GM12892 (cell line): ENCODE measurements around the gene CACNA2D4. TPM values are rescaled to one million over a fixed set of nuclear protein-coding genes. Genes with fewer than 3 reads are reported as not detected.
"Not testable (repeated sequence)": the region's sequence is repeated elsewhere in the genome, so short reads cannot be mapped to it uniquely, and the experiment has no call there.

Experiments used
- DNase-seq: peaks from one replicate; pipeline ENCODE4 v3.0.0; 2011; ENCODE audit not compliant: insufficient read length
- FAIRE-seq: peaks from 2 replicates; lab custom pipeline; 2011; peaks lifted over from hg19 to GRCh38; lab: Jason Lieb, UNC
- POLR2A ChIP-seq: IDR thresholded peaks from 2 replicates; pipeline ENCODE4 v1.6.1; 2011; ENCODE audit warnings: low read depth, low read length, control low read depth
- POLR2AphosphoS5 ChIP-seq: IDR thresholded peaks from 2 replicates; pipeline ENCODE4 v1.6.1; 2011; ENCODE audit warnings: low read depth, low read length, control low read depth
- TAF1 ChIP-seq: IDR thresholded peaks from 2 replicates; pipeline ENCODE4 v1.6.1; 2011; ENCODE audit warnings: low read depth, mild to moderate bottlenecking, control low read depth, low read length, borderline replicate concordance
- polyA plus RNA-seq: library from polyadenylated mRNA; unstranded; fragments of >200 nt; gene quantifications from one replicate; pipeline ENCODE4 v1.2.1, GENCODE V29; 2012; ENCODE audit warnings: missing spikeins, inconsistent platforms; ENCODE audit not compliant: missing spikeins

Gene CACNA2D4
- polyA plus RNA-seq, result 1.2 TPM

DNA sequence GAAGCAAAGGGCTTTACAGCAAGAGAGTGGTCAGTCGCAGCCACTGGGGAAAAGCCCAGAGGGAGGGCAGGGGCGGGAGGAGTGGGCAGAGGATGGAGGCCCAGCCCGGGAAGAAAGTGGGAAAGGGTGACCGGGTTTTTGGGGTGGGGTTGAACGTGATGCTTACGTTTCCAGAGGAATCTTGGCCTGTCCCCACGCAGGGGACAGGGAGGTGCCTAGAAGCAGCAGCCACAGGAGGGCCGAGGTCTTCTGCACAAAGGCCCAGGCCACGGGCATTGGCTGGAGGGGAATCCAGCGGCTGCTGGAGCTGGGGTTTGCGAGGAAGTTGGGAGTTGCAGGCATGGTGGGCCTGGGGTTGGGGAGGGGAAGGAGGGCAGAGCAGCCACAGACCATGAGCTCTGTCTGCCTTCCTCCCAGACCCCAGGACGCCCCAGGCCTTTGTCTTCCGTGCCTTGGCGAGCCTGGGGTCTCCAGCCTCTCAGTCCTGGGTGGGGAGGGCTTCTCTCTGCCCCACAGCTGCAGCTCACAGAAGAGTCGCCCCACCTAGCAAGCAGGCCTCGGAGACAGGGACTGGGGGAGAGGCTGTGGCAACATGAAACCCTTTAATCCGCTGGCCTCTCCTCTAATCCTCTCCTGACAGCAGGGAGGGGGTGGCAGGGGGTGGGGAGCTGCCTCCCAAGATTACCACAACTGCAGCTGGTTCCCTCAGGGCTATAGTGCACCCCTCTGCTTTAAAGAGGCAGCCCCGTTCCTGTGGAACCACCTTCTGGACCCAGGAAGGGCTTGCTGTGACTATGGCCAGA lies at the start of gene CACNA2D4:
Gene CACNA2D4, minus strand, starts transcription at position 572 of the 803 bp plus-strand sequence. Its CDS starts 179 bp downstream, at position 393.
- no peak for DNase-seq
- TF ChIP-seq TAF1, result no peak
- no peak for TF ChIP-seq POLR2A
- no peak for TF ChIP-seq POLR2AphosphoS5
- FAIRE-seq, result no peak

- FAIRE-seq (no peak), DNase-seq (no peak)
- TF ChIP-seq TAF1, result no peak
- no peak for TF ChIP-seq POLR2AphosphoS5
- no peak for TF ChIP-seq POLR2A
Measured at GRCh38 chr12:1966561-1967226, 48.2 kb upstream of the CACNA2D4 start.

DNA sequence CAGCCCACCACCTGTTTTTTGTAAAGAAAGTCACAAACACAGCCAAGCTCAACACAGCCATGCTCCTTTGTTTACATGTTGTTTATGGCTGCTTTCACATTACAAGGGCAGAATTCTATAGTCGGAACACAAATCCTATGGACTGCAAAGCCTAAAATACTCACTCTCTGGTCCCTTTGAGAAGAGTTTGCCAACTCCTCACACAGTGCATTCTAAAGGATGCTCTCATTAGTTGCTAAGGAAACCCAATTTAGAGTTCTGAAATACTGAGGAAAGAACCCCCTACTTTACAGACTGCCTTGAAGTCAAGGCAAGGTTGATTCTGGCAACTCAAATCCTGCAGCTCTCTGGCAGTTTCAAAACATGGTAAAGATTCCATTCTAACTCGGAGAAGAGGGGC lies 47.5 kb upstream of the CACNA2D4 start:
- FAIRE-seq (no peak), DNase-seq (no peak)
- no peak for TF ChIP-seq POLR2A
- TF ChIP-seq POLR2AphosphoS5, result no peak
- TF ChIP-seq TAF1, result no peak

DNA sequence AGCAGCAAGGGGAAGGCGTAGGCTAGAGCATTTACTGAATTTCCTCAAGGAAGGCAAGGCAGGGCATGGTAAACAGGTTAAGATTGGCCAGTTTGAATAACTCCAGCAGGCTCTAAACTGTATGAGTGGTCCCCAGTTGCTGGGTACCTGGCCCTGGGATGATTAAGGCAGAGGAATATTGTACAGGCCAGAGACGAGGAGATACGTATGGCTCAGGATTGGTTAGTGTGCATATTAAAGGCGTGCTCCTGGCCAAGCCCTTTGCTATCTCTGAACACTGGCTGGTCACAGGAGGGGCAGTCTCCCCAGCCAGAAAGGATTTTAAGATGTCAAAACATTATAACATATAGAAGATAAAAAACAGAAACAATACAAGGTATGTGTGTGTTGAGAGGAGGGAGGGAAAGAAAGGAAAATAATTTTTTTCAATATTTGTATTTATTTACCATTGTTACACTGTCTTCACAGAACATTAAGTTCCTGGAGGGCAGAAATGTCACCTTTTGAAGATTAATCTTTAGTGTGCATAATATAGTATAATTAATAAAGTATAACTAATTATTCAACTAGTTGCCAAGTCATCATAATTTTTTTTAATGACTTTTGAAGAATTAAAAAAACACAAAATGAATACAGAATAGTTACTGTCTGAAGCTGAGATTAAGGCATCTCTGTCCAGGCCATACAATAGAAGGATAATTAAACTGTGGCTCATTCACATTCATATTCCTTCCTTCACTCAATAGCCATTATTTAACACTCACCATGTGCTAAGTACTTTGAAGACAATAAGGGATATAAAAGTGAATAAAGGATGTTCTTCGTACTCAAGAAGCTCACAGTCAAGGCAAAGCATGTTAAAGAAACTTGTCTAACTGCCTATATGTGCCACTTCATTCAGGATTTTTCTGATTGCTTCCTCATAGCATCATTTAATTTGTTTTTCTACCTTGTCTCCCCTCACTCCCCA lies 43.9 kb upstream of the CACNA2D4 start:
- FAIRE-seq, result no peak
- no peak for DNase-seq
- no peak for TF ChIP-seq TAF1
- no peak for TF ChIP-seq POLR2A
- no peak for TF ChIP-seq POLR2AphosphoS5

DNA sequence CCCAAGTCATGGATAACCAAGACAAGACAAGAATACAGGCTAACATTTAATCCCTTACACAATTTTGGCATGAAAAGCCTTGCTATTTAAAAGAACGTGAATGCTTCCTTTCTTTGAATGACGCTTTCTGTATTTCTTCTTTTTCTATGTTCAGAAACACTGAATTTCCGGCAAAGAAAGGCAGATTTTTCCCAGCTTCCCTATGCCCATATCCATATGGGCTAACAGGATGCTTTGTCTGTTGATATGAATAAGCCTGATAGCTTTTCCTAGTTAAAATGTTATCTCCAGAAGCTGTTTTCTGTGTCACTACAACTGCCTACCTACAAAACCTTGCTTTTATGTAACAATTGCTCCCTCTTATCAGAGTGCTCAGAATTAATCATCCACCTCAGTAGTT lies 38.3 kb upstream of the CACNA2D4 start:
- TF ChIP-seq POLR2A (no peak), TAF1 (no peak), POLR2AphosphoS5 (no peak)
- FAIRE-seq, result no peak

GRCh38 chr12:1949771-1950470 lies 31.5 kb upstream of the CACNA2D4 start:
- TF ChIP-seq POLR2AphosphoS5 (no peak), POLR2A (no peak), TAF1 (no peak)
- DNase-seq (no peak), FAIRE-seq (no peak)

More for the DNA sequence above, 38.3 kb upstream of the CACNA2D4 start:
- no peak for DNase-seq

GRCh38 chr12:1948883-1949282 lies 30.4 kb upstream of the CACNA2D4 start:
- FAIRE-seq, result no peak

DNA sequence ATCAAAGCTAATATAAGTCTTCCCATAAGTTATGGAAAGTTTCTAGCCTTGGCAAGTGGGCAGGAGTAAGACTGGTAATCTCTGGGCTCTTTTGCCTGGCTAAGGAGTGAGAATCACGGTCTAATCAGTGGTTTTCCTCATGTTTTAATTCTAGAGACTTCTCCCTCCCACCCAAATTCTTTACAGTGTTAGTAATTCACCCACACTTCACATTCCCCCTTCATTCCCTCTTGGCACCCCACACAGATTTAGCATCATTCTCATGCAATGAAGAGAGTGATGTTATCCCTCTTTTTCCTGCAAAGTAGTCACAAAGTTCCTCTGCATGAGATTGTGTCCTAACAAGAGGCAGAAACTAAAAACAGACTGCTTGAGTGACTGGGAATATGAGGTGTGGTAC lies 28.6 kb upstream of the CACNA2D4 start:
- no peak for FAIRE-seq
- DNase-seq, result no peak

More at GRCh38 chr12:1948883-1949282, 30.4 kb upstream of the CACNA2D4 start:
- no peak for DNase-seq
- no peak for TF ChIP-seq POLR2A
- no peak for TF ChIP-seq POLR2AphosphoS5
- TF ChIP-seq TAF1, result no peak

GRCh38 chr12:1946296-1946695 lies 27.8 kb upstream of the CACNA2D4 start:
- FAIRE-seq (no peak), DNase-seq (no peak)
- no peak for TF ChIP-seq TAF1

More for the DNA sequence above, 28.6 kb upstream of the CACNA2D4 start:
- TF ChIP-seq POLR2AphosphoS5 (no peak), POLR2A (no peak), TAF1 (no peak)

DNA sequence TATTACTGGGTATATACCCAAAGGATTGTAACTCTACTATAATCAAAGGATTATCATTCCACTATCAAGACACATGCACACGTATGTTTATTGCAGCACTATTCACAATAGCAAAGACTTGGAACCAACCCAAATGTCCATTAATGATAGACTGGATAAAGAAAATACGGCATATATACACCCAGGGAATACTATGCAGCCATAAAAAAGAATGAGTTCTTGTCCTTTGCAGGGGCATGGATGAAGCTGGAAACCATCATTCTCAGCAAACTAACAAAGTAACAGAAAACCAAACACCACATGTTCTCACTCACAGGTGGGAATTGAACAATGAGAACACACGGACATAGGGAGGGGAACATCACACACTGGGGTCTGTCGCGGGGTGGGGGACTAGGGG lies 27.1 kb upstream of the CACNA2D4 start:
- DNase-seq, FAIRE-seq: not testable (repeated sequence)
